Stimulated activated CD8-positive, alpha-beta memory T cell treated with anti-CD3 and anti-CD28 coated beads, Interleukin-12 subunit alpha, Interleukin-12 subunit beta, amount 100 ng/mL, for 24 hours (primary cell): ENCODE measurements around the gene UBR2.
"Not testable (repeated sequence)": the region's sequence is repeated elsewhere in the genome, so short reads cannot be mapped to it uniquely, and the experiment has no call there.

Source experiments
- DNase-seq: peaks from one replicate; pipeline ENCODE4 v3.0.0-alpha.2; 2020; ENCODE audit errors: extremely low read depth

Gene UBR2

GRCh38 chr6:42692137-42692911, 128.5 kb downstream of the UBR2 start:
- DNase-seq, result no peak

GRCh38 chr6:42693725-42694323, 130.0 kb downstream of the UBR2 start:
- DNase-seq, result no peak

GRCh38 chr6:42694586-42694985, 130.8 kb downstream of the UBR2 start:
- DNase-seq, result no peak

GRCh38 chr6:42696526-42697267, 132.9 kb downstream of the UBR2 start:
- DNase-seq, result no peak

GRCh38 chr6:42697268-42697655, 133.4 kb downstream of the UBR2 start:
- DNase-seq, result no peak

GRCh38 chr6:42698217-42698616, 134.4 kb downstream of the UBR2 start:
- no peak for DNase-seq

GRCh38 chr6:42702200-42702599, 138.4 kb downstream of the UBR2 start:
- no peak for DNase-seq

- DNase-seq, result not testable (repeated sequence)
These were observed 139.0 kb downstream of the UBR2 start for GRCh38 chr6:42702786-42703185.

GRCh38 chr6:42704251-42704936, 140.6 kb downstream of the UBR2 start:
- DNase-seq, result no peak

- no peak for DNase-seq
These were observed 141.1 kb downstream of the UBR2 start for GRCh38 chr6:42704937-42705374.

- DNase-seq, result no peak
These were observed 143.8 kb downstream of the UBR2 start for GRCh38 chr6:42707595-42707994.

- no peak for DNase-seq
These were observed 144.3 kb downstream of the UBR2 start for GRCh38 chr6:42708096-42708495.

- DNase-seq, result no peak
These were observed 146.0 kb downstream of the UBR2 start for GRCh38 chr6:42709871-42710270.

GRCh38 chr6:42710316-42710715, 146.5 kb downstream of the UBR2 start:
- DNase-seq, result no peak

GRCh38 chr6:42711930-42712329, 148.1 kb downstream of the UBR2 start:
- no peak for DNase-seq

- no peak for DNase-seq
These were observed 150.4 kb downstream of the UBR2 start for GRCh38 chr6:42714098-42714761.

GRCh38 chr6:42715871-42716270, 152.0 kb downstream of the UBR2 start:
- no peak for DNase-seq

- DNase-seq, result no peak
These were observed 156.9 kb downstream of the UBR2 start for GRCh38 chr6:42720739-42721138.

GRCh38 chr6:42722497-42722896, 158.7 kb downstream of the UBR2 start, which contains the start of gene PRPH2:
PRPH2 (minus strand) TSS chr6:42722597; CDS start chr6:42722334, 263 bp downstream.
- DNase-seq, result no peak

- DNase-seq, result no peak
These were observed 161.0 kb downstream of the UBR2 start for GRCh38 chr6:42724825-42725224.

GRCh38 chr6:42726026-42726425, 162.2 kb downstream of the UBR2 start:
- no peak for DNase-seq
